ENCODE data around the gene PDE9A. TPM values are rescaled to one million over a fixed set of nuclear protein-coding genes. Genes with fewer than 3 reads are reported as not detected.

The PDE9A gene
- total RNA-seq, 1 donor from 2014 or later, result 0.41 TPM

- DNase-seq (ENCODE audit: extremely low read depth, low read depth, low spot score), result no peak
Measured at GRCh38 chr21:42766739-42767560, 113.5 kb downstream of the PDE9A start.

- no peak for DNase-seq (ENCODE audit: extremely low read depth, low read depth, low spot score)
Measured at GRCh38 chr21:42767561-42767835, 114.1 kb downstream of the PDE9A start.

- no peak for DNase-seq (ENCODE audit: extremely low read depth, low read depth, low spot score)
Measured at GRCh38 chr21:42768324-42769121, 115.1 kb downstream of the PDE9A start.

- no peak for DNase-seq (ENCODE audit: extremely low read depth, low read depth, low spot score)
Measured at GRCh38 chr21:42769183-42769819, 115.9 kb downstream of the PDE9A start.

- DNase-seq (ENCODE audit: extremely low read depth, low read depth, low spot score), result no peak
Measured at GRCh38 chr21:42769820-42770716, 116.6 kb downstream of the PDE9A start.

GRCh38 chr21:42770717-42771502, 117.5 kb downstream of the PDE9A start:
- no peak for DNase-seq (ENCODE audit: extremely low read depth, low read depth, low spot score)

- no peak for DNase-seq (ENCODE audit: extremely low read depth, low read depth, low spot score)
Measured at GRCh38 chr21:42771503-42771805, 118.0 kb downstream of the PDE9A start.

GRCh38 chr21:42775123-42775522, 121.7 kb downstream of the PDE9A start:
- no peak for DNase-seq (ENCODE audit: extremely low read depth, low read depth, low spot score)

- DNase-seq (ENCODE audit: extremely low read depth, low read depth, low spot score), result no peak
Measured at GRCh38 chr21:42775891-42776290, 122.5 kb downstream of the PDE9A start.

- no peak for DNase-seq (ENCODE audit: extremely low read depth, low read depth, low spot score)
Measured at GRCh38 chr21:42777064-42777756, 123.8 kb downstream of the PDE9A start.

- DNase-seq (ENCODE audit: extremely low read depth, low read depth, low spot score), result no peak
Measured at GRCh38 chr21:42777757-42778344, 124.4 kb downstream of the PDE9A start.

- DNase-seq (ENCODE audit: extremely low read depth, low read depth, low spot score), result no peak
Measured at GRCh38 chr21:42779431-42779861, 126.0 kb downstream of the PDE9A start.

GRCh38 chr21:42780617-42781016, 127.2 kb downstream of the PDE9A start:
- no peak for DNase-seq (ENCODE audit: extremely low read depth, low read depth, low spot score)

- no peak for DNase-seq (ENCODE audit: extremely low read depth, low read depth, low spot score)
Measured at GRCh38 chr21:42781150-42781970, 127.9 kb downstream of the PDE9A start.

GRCh38 chr21:42781971-42782722, 128.7 kb downstream of the PDE9A start:
- DNase-seq (ENCODE audit: extremely low read depth, low read depth, low spot score), result no peak

- no peak for DNase-seq (ENCODE audit: extremely low read depth, low read depth, low spot score)
Measured at GRCh38 chr21:42782723-42783242, 129.4 kb downstream of the PDE9A start.

GRCh38 chr21:42784276-42784675, 130.9 kb downstream of the PDE9A start:
- no peak for DNase-seq (ENCODE audit: extremely low read depth, low read depth, low spot score)

Measured in glomerular endothelial cell (primary cell).